ENCODE results near the gene CHD6.

GRCh38 chr20:41408986-41409385, 209.2 kb downstream of the CHD6 start:
- TF ChIP-seq CTCF (IDR thresholded peaks at IDR 0.05) (no peak), POLR2A (IDR thresholded peaks at IDR 0.05) (no peak)

All from uterus (tissue), 2 donors.